Fibroblast of lung (primary cell): ENCODE data around the gene PIF1.

Source experiments
- CTCF ChIP-seq, 2 donors: IDR thresholded peaks in 1 of 2; conservative IDR thresholded peaks in 1 of 2; 1 replicate in 1 of 2; 2 replicates in 1 of 2; pipeline ENCODE4 v1.5.1; 2011 to 2012; ENCODE audit warnings: low read length in 2 of 2, control low read depth in 1 of 2, inconsistent platforms in 1 of 2, low read depth in 1 of 2, mild to moderate bottlenecking in 1 of 2
- EZH2 ChIP-seq: IDR thresholded peaks from 2 replicates; pipeline ENCODE4 v1.5.1; 2012; ENCODE audit warnings: low read length, control low read depth, mild to moderate bottlenecking; ENCODE audit errors: missing control alignments

- TF ChIP-seq CTCF (conservative IDR thresholded peaks at IDR 0.05 in 1 of 2, IDR thresholded peaks at IDR 0.05 in 1 of 2; ENCODE audit: low read depth in 1 of 2, low read length in 2 of 2), result no peak
- TF ChIP-seq EZH2, result no peak
These were observed 8.2 kb upstream of the PIF1 start for GRCh38 chr15:64833690-64834089.
